Measurements from ENCODE around the gene RFC2. TPM values are rescaled to one million over a fixed set of nuclear protein-coding genes. Genes with fewer than 3 reads are reported as not detected.
"Not testable (repeated sequence)": the region's sequence is repeated elsewhere in the genome, so short reads cannot be mapped to it uniquely, and the experiment has no call there.

The RFC2 gene
- total RNA-seq, 2 experiments from 2014 or later = 52.5 to 55.9 TPM

DNA sequence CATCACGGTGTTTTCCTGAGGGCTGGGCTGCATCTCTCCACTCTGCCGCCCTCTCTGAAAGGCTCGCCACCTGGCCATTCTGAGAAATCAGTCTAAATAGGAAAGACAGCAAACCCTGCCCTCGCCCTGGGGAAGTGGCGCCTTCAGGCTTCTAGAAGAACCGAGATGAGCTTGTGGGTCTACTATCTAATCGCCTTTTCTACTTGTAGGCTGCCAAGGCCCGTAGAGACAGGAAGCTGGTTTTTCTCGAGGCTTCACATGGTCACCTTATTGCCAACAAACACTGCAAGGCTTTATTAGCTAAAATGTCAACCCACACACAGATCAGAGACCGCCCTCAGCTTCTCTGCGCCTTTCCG, 23.0 kb downstream of the RFC2 start:
- H3K9me3 Mint-ChIP-seq = no peaks in the 10 kb centered on the region
- H3K27ac Mint-ChIP-seq = peak overlapping the region; percentile 28
- H3K4me1 Mint-ChIP-seq = peaks cover 33% of the 10 kb centered on the region
- DNase-seq = no peak
- no peak overlapping the region for H3K4me3 Mint-ChIP-seq
- peaks cover 55% of the 10 kb centered on the region for H3K36me3 Mint-ChIP-seq (ENCODE audit: low read depth)
- POLR2A ChIA-PET = no interaction called here
- no peaks in the 10 kb centered on the region for H3K27me3 Mint-ChIP-seq
- CTCF ChIA-PET = no interaction called here

DNA sequence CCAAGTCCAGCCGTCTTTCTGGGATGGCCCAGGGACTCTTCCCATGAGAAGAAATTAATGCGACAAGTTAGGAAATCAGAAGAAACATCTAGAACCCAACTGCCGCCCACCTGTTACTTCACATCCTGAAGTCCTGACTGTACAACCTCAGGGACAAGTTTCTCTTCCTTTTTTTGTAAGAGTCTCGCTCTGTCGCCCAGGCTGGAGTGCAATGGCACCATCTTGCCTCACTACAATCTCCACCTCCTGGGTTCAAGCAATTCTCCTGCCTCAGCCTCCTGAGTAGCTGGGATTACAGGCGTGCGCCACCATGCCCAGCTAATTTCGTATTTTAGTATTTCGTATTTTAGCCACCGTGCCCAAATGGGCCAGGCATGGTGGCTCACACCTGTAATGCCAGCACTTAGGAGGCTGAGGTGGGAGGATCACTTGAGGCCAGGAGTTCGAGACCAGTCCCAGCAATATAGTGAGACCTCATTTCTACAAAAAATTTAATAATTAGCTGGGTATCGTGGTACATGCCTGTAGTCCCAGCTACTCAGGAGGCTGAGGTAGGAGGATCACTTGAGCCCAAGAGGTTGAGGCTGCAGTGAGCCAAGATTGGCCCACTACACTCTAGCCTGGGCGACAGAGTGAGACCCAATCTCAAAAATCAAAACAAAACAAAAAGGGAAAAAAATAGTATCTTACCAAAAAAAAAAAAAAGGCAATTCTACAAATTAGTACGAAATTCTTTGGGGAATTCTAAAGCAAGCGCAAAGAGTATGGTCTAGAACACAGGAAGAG, 23.6 kb downstream of the RFC2 start:
- DNase-seq = no peak
- peaks cover 56% of the 10 kb centered on the region for H3K36me3 Mint-ChIP-seq (ENCODE audit: low read depth)
- ChIA-PET CTCF (no interaction called here), POLR2A (no interaction called here)
- no peak overlapping the region for H3K4me3 Mint-ChIP-seq
- H3K4me1 Mint-ChIP-seq = peaks cover 29% of the 10 kb centered on the region
- no peaks in the 10 kb centered on the region for H3K9me3 Mint-ChIP-seq
- peak overlapping the region; percentile 28 for H3K27ac Mint-ChIP-seq
- no peaks in the 10 kb centered on the region for H3K27me3 Mint-ChIP-seq

DNA sequence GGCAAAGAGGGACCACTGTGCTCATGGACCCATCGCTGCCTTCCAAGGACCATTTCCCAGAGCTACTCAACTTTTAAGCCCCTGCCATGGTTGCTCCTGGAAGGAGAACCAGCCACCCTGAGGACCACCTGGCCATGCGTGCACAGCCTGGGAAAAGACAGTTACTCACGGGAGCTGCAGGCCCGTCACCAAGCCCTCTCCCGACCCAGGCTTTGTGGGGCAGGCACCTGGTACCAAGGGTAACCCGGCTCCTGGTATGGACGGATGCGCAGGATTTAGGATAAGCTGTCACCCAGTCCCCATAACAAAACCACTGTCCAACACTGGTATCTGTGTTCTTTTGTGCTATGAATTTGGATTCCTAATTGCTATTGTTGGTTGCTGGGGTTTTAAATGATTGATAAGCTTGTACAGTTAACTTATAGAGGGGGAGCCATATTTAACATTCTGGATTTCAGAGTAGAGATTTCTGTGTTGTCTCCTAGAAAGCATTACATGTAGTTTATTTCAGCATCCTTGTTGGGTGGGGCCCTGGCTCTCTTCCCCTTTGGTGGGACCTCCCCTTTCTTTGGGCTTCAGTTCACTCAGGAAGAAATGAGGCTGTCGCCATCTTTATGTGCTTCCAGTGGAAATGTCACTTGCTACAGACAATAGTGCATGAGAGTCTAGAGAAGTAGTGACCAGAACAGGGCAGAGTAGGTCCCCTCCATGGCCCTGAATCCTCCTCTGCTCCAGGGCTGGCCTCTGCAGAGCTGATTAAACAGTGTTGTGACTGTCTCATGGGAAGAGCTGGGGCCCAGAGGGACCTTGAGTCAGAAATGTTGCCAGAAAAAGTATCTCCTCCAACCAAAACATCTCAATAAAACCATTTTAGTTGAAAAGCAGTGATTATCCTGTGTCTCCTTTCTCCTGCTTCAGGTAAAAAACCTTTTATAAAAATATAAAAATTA, 25.0 kb downstream of the RFC2 start:
- Mint-ChIP-seq H3K9me3 (no peaks in the 10 kb centered on the region), H3K4me3 (no peak overlapping the region), H3K4me1 (peaks cover 21% of the 10 kb centered on the region), H3K36me3 (ENCODE audit: low read depth) (peaks cover 56% of the 10 kb centered on the region), H3K27me3 (no peaks in the 10 kb centered on the region), H3K27ac (peak overlapping the region; percentile 35)
- ChIA-PET CTCF (interaction anchor here (0.5 to 2.3 kb wide), 2 partner anchors 23 to 156 kb away, joined by 4 to 5 read pairs; no protein-coding TSS in a partner anchor), POLR2A (interaction anchor here (0.8 to 2.5 kb wide), 2 partner anchors 11 kb away, joined by 3 to 7 read pairs; no protein-coding TSS in a partner anchor)
- no peak for DNase-seq

DNA sequence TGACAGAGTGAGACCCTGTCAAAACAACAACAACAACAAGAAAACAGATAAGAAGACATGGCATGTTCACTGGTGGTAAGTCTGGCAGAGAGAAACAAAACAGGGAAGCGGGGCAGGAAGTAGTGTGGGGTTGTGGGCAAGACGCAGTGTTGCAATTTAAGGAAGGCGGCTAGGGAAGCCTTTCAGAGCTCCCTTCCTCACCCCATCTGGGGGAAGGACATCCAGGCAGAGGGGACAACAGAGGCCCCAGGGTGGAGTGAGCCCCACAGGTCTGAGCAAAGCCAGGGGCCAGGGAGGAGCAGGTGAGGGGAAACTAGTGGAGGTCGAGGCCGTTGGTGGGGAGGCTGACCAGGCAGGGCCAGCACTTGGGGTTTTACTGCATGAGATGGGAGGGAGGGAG, 27.6 kb downstream of the RFC2 start:
- Mint-ChIP-seq H3K4me1 (peaks cover 18% of the 10 kb centered on the region), H3K4me3 (no peak overlapping the region), H3K9me3 (no peaks in the 10 kb centered on the region), H3K36me3 (ENCODE audit: low read depth) (peaks cover 47% of the 10 kb centered on the region), H3K27me3 (no peaks in the 10 kb centered on the region), H3K27ac (peak overlapping the region; percentile 69)
- no peak for DNase-seq
- CTCF ChIA-PET = interaction anchor here (0.9 to 2.3 kb wide), 2 partner anchors 19 to 20 kb away, joined by 3 to 5 read pairs; no protein-coding TSS in a partner anchor
- POLR2A ChIA-PET = interaction anchor here (0.8 to 1.1 kb wide), 2 partner anchors 13 to 16 kb away, joined by 3 read pairs; no protein-coding TSS in a partner anchor

DNA sequence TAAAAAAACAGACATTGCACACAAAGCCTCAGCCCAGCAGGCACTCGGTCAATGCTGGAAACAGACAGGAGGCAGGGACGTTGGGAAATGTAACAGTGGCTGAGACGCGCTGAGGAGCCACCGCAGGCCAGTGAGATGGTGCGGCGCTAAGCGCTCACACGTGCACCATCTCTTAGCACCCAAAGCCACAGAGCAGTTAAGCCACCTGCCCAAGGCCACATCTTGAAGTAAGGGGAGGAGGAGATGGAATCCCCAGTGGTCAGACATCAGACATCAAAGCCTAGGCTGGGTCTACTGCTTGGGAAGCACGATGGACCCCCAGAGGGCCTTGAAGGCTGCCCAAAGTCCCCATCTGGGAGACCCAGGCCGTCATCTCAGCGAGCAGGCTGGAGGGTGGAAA, 28.8 kb downstream of the RFC2 start:
- Mint-ChIP-seq H3K27ac (no peak overlapping the region), H3K4me3 (no peak overlapping the region), H3K27me3 (no peaks in the 10 kb centered on the region), H3K4me1 (peaks cover 11% of the 10 kb centered on the region), H3K36me3 (ENCODE audit: low read depth) (peaks cover 35% of the 10 kb centered on the region), H3K9me3 (no peaks in the 10 kb centered on the region)
- DNase-seq = no peak
- ChIA-PET POLR2A (no interaction called here), CTCF (no interaction called here)

DNA sequence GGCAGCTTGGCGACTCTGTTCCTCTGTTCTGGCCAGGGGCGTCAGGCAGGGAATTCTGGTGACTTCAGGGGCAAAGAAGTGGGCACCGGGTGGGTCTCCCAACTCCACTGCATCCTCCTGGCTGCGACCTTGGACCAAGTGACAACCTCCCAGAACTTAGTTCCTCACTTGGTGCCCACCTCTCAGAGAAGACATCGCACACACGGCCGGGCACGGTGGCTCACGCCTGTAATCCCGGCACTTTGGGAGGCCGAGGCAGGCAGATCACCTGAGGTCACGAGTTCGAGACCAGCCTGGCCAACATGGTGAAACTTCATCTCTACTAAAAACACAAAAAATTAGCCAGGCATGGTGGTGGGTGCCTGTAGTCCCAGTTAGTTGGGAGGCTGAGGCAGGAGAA, 29.3 kb downstream of the RFC2 start:
- H3K27me3 Mint-ChIP-seq, H3K4me3 Mint-ChIP-seq, H3K9me3 Mint-ChIP-seq, POLR2A ChIA-PET, CTCF ChIA-PET, DNase-seq, H3K27ac Mint-ChIP-seq: not testable (repeated sequence)
- Mint-ChIP-seq H3K36me3 (ENCODE audit: low read depth) (peaks cover 33% of the 10 kb centered on the region), H3K4me1 (peaks cover 11% of the 10 kb centered on the region)

DNA sequence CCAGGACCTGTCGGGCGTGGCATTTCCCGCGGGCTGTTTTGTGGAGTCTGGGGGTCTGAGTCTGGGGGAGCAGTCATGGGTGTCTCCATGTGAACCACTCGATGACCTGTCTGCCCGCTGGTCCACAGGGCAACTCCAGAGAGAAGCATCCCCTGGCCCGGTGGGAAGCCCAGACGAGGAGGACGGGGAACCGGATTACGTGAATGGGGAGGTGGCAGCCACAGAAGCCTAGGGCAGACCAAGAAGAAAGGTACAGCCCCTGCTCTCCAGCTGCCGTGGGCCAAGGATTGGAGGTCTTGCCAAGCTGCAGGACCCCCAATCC, 29.7 kb downstream of the RFC2 start:
- Mint-ChIP-seq H3K27ac (no peak overlapping the region), H3K4me1 (peaks cover 10% of the 10 kb centered on the region), H3K27me3 (no peaks in the 10 kb centered on the region), H3K4me3 (no peak overlapping the region), H3K36me3 (ENCODE audit: low read depth) (peaks cover 31% of the 10 kb centered on the region), H3K9me3 (no peaks in the 10 kb centered on the region)
- no peak for DNase-seq
- ChIA-PET CTCF (no interaction called here), POLR2A (no interaction called here)

DNA sequence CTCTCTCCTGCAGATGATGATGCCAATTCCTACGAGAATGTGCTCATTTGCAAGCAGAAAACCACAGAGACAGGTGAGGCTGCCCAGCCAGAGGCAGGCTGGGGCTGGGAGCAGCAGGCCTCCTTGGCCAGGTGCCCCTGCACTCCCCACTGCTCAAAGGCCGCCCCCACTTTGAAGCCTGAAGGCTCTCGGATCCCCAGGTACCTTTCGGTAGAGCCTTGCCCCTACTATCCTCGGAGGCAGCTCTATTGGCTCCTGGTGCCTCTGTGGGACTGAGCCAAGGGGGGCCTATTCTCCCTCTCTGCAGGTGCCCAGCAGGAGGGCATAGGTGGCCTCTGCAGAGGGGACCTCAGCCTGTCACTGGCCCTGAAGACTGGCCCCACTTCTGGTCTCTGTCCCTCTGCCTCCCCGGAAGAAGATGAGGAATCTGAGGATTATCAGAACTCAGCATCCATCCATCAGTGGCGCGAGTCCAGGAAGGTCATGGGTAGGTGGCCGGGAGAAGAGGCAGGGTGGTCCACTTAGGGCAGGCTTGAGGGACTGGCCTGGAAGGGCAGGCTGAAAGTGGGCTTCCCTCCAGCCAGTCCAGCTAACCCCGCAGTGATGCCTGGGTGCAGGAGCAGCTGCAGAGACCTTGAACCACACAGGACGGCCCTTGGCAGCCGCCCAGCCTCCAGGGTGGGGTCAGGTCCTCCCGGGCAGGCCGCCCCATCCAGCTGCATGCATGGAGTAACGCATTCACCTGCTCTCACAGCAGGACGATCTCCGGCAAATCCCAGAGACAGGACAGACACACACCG, 30.3 kb downstream of the RFC2 start:
- Mint-ChIP-seq H3K4me3 (no peak overlapping the region), H3K36me3 (ENCODE audit: low read depth) (peaks cover 27% of the 10 kb centered on the region), H3K27ac (no peak overlapping the region), H3K9me3 (no peaks in the 10 kb centered on the region), H3K27me3 (no peaks in the 10 kb centered on the region), H3K4me1 (peaks cover 9% of the 10 kb centered on the region)
- DNase-seq = no peak
- ChIA-PET CTCF (no interaction called here), POLR2A (no interaction called here)

DNA sequence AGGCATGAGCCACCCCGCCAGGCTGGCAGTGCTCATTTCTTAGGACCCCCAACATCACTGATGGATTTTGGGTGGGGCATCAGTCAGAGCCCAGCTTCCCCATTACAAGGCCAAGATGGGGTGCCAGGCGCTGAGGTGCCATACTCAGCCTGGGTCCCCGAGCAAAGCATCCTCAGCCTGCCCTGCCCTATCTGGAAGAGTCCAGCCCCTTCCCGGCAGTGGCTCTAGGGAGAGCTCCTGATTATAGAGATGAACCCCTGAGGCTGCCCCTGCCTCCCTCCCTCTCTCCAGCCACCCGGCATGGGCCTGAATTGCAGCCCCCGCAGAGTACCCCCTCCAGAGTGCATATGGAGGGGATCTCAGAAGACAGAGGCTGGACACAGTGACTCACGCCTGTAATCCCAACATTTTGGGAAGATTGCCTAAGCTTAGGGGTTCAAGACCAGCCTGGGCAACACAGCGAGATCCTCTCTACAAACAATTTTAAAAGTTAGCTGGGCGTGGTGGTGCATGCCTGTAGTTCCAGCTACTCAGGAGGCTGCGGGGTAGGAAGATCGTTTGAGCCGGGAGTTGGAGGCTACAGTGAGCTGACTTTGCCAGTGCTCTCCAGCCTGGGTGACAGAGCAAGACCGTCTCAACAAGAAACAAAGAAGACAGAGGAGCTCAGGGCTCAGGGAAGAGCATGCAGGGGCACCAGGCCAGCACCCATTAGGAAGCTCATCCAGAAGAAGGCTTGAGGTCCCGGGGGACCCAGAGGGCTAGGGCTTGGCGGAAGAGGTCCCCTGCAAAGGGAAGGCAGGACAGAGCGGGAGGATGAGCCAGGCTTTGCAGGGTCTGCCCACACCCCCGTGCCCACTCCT, 31.1 kb downstream of the RFC2 start:
- no peaks in the 10 kb centered on the region for H3K9me3 Mint-ChIP-seq
- no peaks in the 10 kb centered on the region for H3K27me3 Mint-ChIP-seq
- peaks cover 30% of the 10 kb centered on the region for H3K36me3 Mint-ChIP-seq (ENCODE audit: low read depth)
- ChIA-PET CTCF (interaction anchor here (1.4 kb wide), 1 partner anchor 17 kb away, joined by 5 read pairs; no protein-coding TSS in a partner anchor), POLR2A (no interaction called here)
- peaks cover 12% of the 10 kb centered on the region for H3K4me1 Mint-ChIP-seq
- DNase-seq = no peak
- H3K27ac Mint-ChIP-seq = no peak overlapping the region
- H3K4me3 Mint-ChIP-seq = no peak overlapping the region

DNA sequence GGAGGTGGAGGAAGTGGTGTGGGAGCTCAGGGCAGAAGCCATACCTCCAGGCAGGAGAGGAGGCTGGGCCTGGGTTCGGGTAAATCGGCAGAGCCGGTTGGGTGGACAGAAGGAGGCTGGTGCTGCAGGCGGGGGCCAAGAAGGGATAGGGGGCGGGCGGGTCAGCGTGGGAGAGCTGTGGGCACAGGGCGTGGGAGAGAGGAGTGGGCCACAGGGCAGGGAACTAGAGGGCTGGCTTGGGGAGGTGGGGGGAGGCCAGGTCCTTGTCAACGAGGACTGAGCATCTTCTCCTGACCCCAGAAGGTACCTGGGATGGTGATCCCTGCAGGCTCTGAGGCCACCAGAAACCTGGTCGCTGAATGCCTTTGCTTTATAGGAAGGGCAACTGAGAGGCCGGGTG, 32.5 kb downstream of the RFC2 start:
- CTCF ChIA-PET = no interaction called here
- H3K27ac Mint-ChIP-seq = no peak overlapping the region

DNA sequence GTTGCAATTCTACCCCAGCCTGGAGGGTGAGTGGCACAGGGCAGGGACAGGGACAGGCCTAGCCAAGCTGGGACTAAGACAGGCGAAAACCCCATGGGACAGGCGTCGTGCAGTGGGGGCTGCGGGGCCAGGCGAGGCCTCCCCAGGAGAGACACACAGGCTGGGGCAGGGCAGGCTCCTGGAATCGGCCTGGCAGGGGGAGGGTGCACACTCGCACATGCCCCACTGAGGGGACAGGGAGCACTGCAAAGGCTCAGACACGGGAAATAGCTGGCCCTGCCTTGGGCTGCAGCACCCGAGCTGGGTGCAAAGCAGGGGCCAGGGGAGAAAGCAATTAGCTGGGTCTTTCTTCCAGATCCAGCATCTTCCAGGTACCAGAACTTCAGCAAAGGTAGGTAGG, 34.0 kb downstream of the RFC2 start:
- POLR2A ChIA-PET = interaction anchor here (1.2 kb wide), 1 partner anchor 45 kb away, joined by 3 read pairs; no protein-coding TSS in a partner anchor
- H3K36me3 Mint-ChIP-seq (ENCODE audit: low read depth) = peaks cover 22% of the 10 kb centered on the region
- H3K4me1 Mint-ChIP-seq = peaks cover 30% of the 10 kb centered on the region
- H3K27me3 Mint-ChIP-seq = no peaks in the 10 kb centered on the region
- DNase-seq = no peak
- H3K9me3 Mint-ChIP-seq = no peaks in the 10 kb centered on the region
- H3K4me3 Mint-ChIP-seq = no peak overlapping the region
- H3K27ac Mint-ChIP-seq = no peak overlapping the region
- CTCF ChIA-PET = no interaction called here

More for the DNA sequence above, 32.5 kb downstream of the RFC2 start:
- POLR2A ChIA-PET = no interaction called here
- H3K4me3 Mint-ChIP-seq = no peak overlapping the region
- peaks cover 33% of the 10 kb centered on the region for H3K36me3 Mint-ChIP-seq (ENCODE audit: low read depth)
- no peak for DNase-seq
- H3K4me1 Mint-ChIP-seq = peaks cover 22% of the 10 kb centered on the region
- H3K27me3 Mint-ChIP-seq = no peaks in the 10 kb centered on the region
- no peaks in the 10 kb centered on the region for H3K9me3 Mint-ChIP-seq

DNA sequence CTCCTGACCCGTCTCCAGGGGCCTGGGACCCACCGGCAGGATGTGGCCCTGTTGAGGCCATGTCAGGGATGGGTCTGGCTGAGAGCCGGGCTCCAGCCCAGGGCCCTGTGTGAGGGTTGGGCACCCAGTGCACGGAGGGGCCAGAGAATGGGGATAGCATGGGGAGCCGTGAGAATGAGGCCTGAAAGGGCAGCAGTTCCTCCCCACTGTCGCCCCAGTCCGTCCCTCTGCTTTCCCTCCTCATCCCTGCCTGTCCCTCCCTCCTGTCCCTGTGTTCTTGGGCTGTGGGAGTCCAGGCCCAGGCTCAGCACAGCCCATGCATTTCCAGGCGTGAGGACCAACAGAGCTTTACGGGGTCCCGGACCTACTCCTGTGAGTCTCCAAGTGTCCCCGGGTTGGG, 34.8 kb downstream of the RFC2 start:
- H3K4me3 Mint-ChIP-seq = no peak overlapping the region
- ChIA-PET POLR2A (interaction anchor here (1.2 kb wide), 1 partner anchor 44 kb away, joined by 3 read pairs; no protein-coding TSS in a partner anchor), CTCF (no interaction called here)
- no peaks in the 10 kb centered on the region for H3K9me3 Mint-ChIP-seq
- peaks cover 17% of the 10 kb centered on the region for H3K36me3 Mint-ChIP-seq (ENCODE audit: low read depth)
- no peak overlapping the region for H3K27ac Mint-ChIP-seq
- no peak for DNase-seq
- H3K27me3 Mint-ChIP-seq = no peaks in the 10 kb centered on the region
- peaks cover 30% of the 10 kb centered on the region for H3K4me1 Mint-ChIP-seq

Measured in activated CD4-positive, alpha-beta memory T cell treated with anti-CD3 and anti-CD28 coated beads, Interleukin-2, amount 10 ng/mL, durations not matched to agents 7 days and 5 days (primary cell).